ENCODE data around the gene AMH.
"Not testable (repeated sequence)": the region's sequence is repeated elsewhere in the genome, so short reads cannot be mapped to it uniquely, and the experiment has no call there.

Gene AMH

GRCh38 chr19:2271234-2272103, 22.3 kb downstream of the AMH start:
- no peak for DNase-seq

GRCh38 chr19:2273356-2274184, 24.4 kb downstream of the AMH start:
- DNase-seq: no peak

- no peak for DNase-seq
Measured at GRCh38 chr19:2274185-2274711, 25.1 kb downstream of the AMH start.

GRCh38 chr19:2274931-2275535, 25.9 kb downstream of the AMH start:
- DNase-seq: no peak

- no peak for DNase-seq
Measured at GRCh38 chr19:2275588-2276428, 26.7 kb downstream of the AMH start.

GRCh38 chr19:2276429-2276986, 27.4 kb downstream of the AMH start:
- DNase-seq: no peak

- DNase-seq: no peak
Measured at GRCh38 chr19:2277138-2277537, 28.0 kb downstream of the AMH start.

GRCh38 chr19:2278459-2279158, 29.5 kb downstream of the AMH start:
- DNase-seq: no peak

- DNase-seq: no peak
Measured at GRCh38 chr19:2280633-2281264, 31.6 kb downstream of the AMH start.

GRCh38 chr19:2281265-2282061, 32.3 kb downstream of the AMH start:
- not testable (repeated sequence) for DNase-seq

GRCh38 chr19:2282062-2282861, 33.1 kb downstream of the AMH start, which contains the start of gene PEAK3:
TSS of gene PEAK3 (minus strand) at chr19:2282175. CDS start at chr19:2280931, 1,244 bp downstream.
- no peak for DNase-seq

GRCh38 chr19:2282862-2283237, 33.7 kb downstream of the AMH start:
- no peak for DNase-seq

- no peak for DNase-seq
Measured at GRCh38 chr19:2283835-2284507, 34.8 kb downstream of the AMH start.

GRCh38 chr19:2286402-2287140, 37.4 kb downstream of the AMH start:
- DNase-seq: no peak

- DNase-seq: no peak
Measured at GRCh38 chr19:2287585-2288337, 38.6 kb downstream of the AMH start.

- DNase-seq: no peak
Measured at GRCh38 chr19:2288338-2288817, 39.3 kb downstream of the AMH start.
